Smooth muscle cell (in vitro differentiated cells): ENCODE measurements around the gene PTPN14. TPM values are rescaled to one million over a fixed set of nuclear protein-coding genes. Genes with fewer than 3 reads are reported as not detected.
"Not testable (repeated sequence)": the region's sequence is repeated elsewhere in the genome, so short reads cannot be mapped to it uniquely, and the experiment has no call there.

ENCODE experiments used
- DNase-seq: peaks from one replicate; lab custom pipeline; 2025; ENCODE audit not compliant: unreplicated experiment; lab: John Stamatoyannopoulos, UW
- H2AFZ ChIP-seq: fragments of 200-600 bp; sonication (generic); 2 replicates; pipeline ENCODE4 v1.6.0; 2016; ENCODE audit warnings: antibody characterized with exemption, low read depth, mild to moderate bottlenecking
- H3F3A ChIP-seq: fragments of 200-600 bp; sonication (generic); 2 replicates; pipeline ENCODE4 v1.6.0; 2017; ENCODE audit warnings: antibody characterized with exemption, low read depth
- H3K27ac ChIP-seq: fragments of 200-600 bp; sonication (generic); 2 replicates; pipeline ENCODE4 v1.5.1; 2016; ENCODE audit warnings: low read depth, mild to moderate bottlenecking
- H3K27me3 ChIP-seq: fragments of 200-600 bp; sonication (generic); 2 replicates; pipeline ENCODE4 v1.6.1; 2016; ENCODE audit warnings: low read depth, mild to moderate bottlenecking
- H3K36me3 ChIP-seq: fragments of 200-600 bp; sonication (generic); 2 replicates; pipeline ENCODE4 v1.5.1; 2016; ENCODE audit warnings: low read depth
- H3K4me1 ChIP-seq: fragments of 200-600 bp; sonication (generic); 2 replicates; pipeline ENCODE4 v1.5.1; 2016; ENCODE audit warnings: low read depth
- H3K4me2 ChIP-seq: fragments of 200-600 bp; sonication (generic); 2 replicates; pipeline ENCODE4 v1.6.0; 2016; ENCODE audit warnings: mild to moderate bottlenecking
- H3K4me3 ChIP-seq: fragments of 200-600 bp; sonication (generic); 2 replicates; pipeline ENCODE4 v1.5.1; 2016; ENCODE audit warnings: mild to moderate bottlenecking
- H3K79me2 ChIP-seq: fragments of 200-600 bp; sonication (generic); 2 replicates; pipeline ENCODE4 v1.6.0; 2016; ENCODE audit warnings: low read depth, mild to moderate bottlenecking
- H3K9ac ChIP-seq: fragments of 200-600 bp; sonication (generic); 2 replicates; pipeline ENCODE4 v1.6.0; 2016; ENCODE audit warnings: low read depth
- H3K9me3 ChIP-seq: fragments of 200-600 bp; sonication (generic); replicated peaks from 2 replicates; pipeline ENCODE4 v1.5.1; 2016; ENCODE audit warnings: low read depth
- H4K20me1 ChIP-seq: fragments of 200-600 bp; sonication (generic); 2 replicates; pipeline ENCODE4 v1.6.0; 2016; ENCODE audit warnings: low read depth
- WGBS: methylation state at CpG from one replicate; pipeline ENCODE4 v1.1.7; 2016; ENCODE audit warnings: low lambda C conversion rate; 5-methylcytosine and 5-hydroxymethylcytosine counted together
- polyA plus RNA-seq: library from polyadenylated mRNA; unstranded; fragments of >200 nt; fragmentation: Nextera tagmentation; extraction: Ambion mirVana; gene quantifications from 2 replicates; pipeline ENCODE4 v1.2.1, GENCODE V29; 2016
- total RNA-seq: library from RNA; depleted of rRNA; stranded (reverse); fragments of >200 nt; gene quantifications from 2 replicates; pipeline ENCODE4 v1.2.3, GENCODE V29; 2014
- TF ChIP-seq, protein P1 (sequence below): fragments of 200-600 bp; sonication (generic); IDR thresholded peaks from 2 replicates; pipeline ENCODE4 v1.5.1; 2017; ENCODE audit warnings: borderline replicate concordance, mild to moderate bottlenecking, antibody characterized with exemption; ENCODE audit not compliant: insufficient read depth, poor library complexity, severe bottlenecking

Gene PTPN14
- total and polyA plus RNA-seq, 2 experiments from 2014 or later, result 13.7 to 28.6 TPM

DNA sequence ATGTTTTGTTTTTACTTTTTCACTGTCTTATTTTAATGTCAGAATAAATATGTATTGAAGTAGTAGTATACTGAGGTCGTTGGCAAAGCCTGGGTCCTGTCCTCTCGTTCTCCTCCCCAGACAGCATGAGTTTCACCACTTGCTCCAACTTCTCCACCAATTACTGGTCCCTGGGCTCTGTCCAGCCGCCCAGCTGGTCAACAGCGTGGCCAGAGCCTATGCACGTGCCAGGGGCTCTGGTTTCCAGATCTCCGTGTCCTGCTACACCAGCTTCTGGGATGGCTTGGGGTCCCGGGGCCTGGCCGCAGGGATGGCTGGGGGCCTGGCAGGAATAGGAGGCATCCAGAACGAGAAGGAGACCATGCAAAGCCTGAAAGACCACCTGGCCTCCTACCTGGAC is 19.3 kb downstream of the PTPN14 start:
- 95% methylated on average over 9 of the region's 9 CpGs for WGBS

DNA sequence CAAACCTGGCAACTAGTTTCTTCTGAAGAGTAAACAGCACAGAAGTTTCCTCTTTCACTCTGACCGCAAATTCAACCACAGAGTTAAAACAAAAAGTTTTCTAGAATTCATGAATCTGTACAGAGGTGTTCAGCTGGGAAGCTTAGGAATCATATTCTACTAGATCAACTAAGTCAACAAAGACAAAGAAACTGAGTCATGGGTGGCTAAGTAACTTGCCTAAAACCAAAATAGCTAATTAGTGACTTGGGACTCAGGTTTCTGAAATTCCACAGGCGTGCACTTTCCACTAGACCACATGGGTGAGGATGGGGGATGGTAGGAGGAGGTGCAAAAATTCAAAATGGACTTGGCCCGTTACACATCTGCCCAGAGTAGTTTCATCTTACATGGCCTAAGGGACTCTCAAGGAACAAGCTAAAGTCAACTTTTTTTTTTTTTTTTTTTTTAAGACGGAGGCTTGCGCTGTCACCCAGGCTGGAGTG is 25.8 kb downstream of the PTPN14 start:
- Histone ChIP-seq H2AFZ (no peak overlapping the region), H3K27ac (peak overlapping the region; percentile 28), H3K79me2 (peaks cover 78% of the 10 kb centered on the region), H3K9me3 (no peaks in the 10 kb centered on the region), H3K36me3 (no peaks in the 10 kb centered on the region), H3K27me3 (no peaks in the 10 kb centered on the region), H3K4me3 (no peak overlapping the region), H3K9ac (no peak overlapping the region), H3K4me1 (peaks cover 15% of the 10 kb centered on the region), H3F3A (no peaks in the 10 kb centered on the region), H4K20me1 (peaks cover 97% of the 10 kb centered on the region), H3K4me2 (peak overlapping the region; percentile 50)
- WGBS, result 64% methylated on average over 5 of the region's 5 CpGs
- TF ChIP-seq, protein P1, sequence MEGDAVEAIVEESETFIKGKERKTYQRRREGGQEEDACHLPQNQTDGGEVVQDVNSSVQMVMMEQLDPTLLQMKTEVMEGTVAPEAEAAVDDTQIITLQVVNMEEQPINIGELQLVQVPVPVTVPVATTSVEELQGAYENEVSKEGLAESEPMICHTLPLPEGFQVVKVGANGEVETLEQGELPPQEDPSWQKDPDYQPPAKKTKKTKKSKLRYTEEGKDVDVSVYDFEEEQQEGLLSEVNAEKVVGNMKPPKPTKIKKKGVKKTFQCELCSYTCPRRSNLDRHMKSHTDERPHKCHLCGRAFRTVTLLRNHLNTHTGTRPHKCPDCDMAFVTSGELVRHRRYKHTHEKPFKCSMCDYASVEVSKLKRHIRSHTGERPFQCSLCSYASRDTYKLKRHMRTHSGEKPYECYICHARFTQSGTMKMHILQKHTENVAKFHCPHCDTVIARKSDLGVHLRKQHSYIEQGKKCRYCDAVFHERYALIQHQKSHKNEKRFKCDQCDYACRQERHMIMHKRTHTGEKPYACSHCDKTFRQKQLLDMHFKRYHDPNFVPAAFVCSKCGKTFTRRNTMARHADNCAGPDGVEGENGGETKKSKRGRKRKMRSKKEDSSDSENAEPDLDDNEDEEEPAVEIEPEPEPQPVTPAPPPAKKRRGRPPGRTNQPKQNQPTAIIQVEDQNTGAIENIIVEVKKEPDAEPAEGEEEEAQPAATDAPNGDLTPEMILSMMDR, result no peak
- DNase-seq, result no peak

More for the DNA sequence above, 19.3 kb downstream of the PTPN14 start:
- DNase-seq, result no peak
- TF ChIP-seq, protein P1, result no peak
- Histone ChIP-seq H3K27ac (no peak overlapping the region), H3K27me3 (no peaks in the 10 kb centered on the region), H3K4me2 (no peak overlapping the region), H3K9ac (no peak overlapping the region), H3F3A (no peaks in the 10 kb centered on the region), H3K4me1 (no peaks in the 10 kb centered on the region), H4K20me1 (peaks cover 99% of the 10 kb centered on the region), H3K36me3 (no peaks in the 10 kb centered on the region), H3K9me3 (no peaks in the 10 kb centered on the region), H3K4me3 (no peak overlapping the region), H2AFZ (no peak overlapping the region), H3K79me2 (peaks cover 94% of the 10 kb centered on the region)

DNA sequence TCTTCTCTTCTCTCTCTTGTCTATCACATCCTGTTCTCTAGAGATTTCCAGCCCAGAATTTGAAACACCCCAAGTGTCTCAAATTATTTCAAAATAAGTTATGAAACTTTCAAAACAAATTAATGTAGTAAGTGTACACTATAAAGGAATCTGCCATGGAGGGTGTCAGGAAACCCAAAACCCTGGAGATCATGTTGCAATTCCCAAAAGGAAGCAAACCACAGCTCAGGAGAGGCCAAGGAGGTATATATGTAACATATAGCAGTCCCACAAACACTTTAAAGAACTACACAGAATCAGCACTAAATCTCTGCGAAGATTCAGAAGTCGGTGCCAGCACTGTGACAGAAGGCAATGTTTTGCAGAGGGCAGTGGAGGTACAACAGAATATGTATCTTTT is 26.6 kb downstream of the PTPN14 start:
- Histone ChIP-seq H3K27ac (peak overlapping the region; percentile 28), H3K9ac (no peak overlapping the region), H2AFZ (no peak overlapping the region), H4K20me1 (peaks cover 96% of the 10 kb centered on the region), H3K79me2 (peaks cover 80% of the 10 kb centered on the region), H3K4me1 (peaks cover 20% of the 10 kb centered on the region), H3K9me3 (no peaks in the 10 kb centered on the region), H3K4me3 (no peak overlapping the region), H3K27me3 (no peaks in the 10 kb centered on the region), H3F3A (no peaks in the 10 kb centered on the region), H3K4me2 (no peak overlapping the region), H3K36me3 (no peaks in the 10 kb centered on the region)
- no peak for DNase-seq
- WGBS, result 90% methylated on average over 2 of the region's 2 CpGs
- TF ChIP-seq, protein P1, result no peak

DNA sequence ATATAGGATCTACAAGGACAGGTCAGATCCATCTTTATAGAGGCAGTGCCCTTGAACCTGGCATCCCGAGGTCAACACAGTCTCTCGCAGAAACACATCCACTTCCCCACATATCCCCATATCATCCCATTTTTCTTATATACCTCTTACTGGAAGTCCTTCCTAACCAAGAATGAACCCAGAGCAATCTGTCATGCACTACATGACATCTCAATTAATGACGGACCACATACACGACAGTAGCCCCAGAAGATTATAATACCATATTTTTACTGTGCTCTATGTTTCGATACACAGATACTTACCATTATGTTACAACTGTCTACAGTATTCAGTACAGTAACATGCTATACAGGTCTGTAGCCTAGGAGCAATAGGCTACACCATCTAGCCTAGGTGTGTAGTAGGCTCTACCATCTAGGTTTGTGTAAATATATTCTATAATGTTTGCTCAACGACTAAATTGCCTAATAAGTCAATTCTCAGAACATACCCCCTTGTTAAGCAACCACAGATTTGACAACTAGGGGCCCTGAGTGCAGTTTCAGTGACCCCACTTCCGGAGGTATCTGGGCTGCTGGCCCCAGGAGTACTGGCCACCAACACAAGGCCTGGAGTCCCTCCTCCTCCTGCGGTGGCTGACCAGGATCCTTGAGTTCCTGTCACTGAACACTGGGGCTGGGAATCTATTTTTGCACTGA is 28.1 kb downstream of the PTPN14 start:
- 94% methylated on average over 8 of the region's 8 CpGs for WGBS
- TF ChIP-seq, protein P1, result no peak
- no peak overlapping the region for H3K4me2 ChIP-seq
- no peak overlapping the region for H2AFZ ChIP-seq
- peaks cover 80% of the 10 kb centered on the region for H3K79me2 ChIP-seq
- no peaks in the 10 kb centered on the region for H3F3A ChIP-seq
- H3K4me3 ChIP-seq, result no peak overlapping the region
- no peak overlapping the region for H3K9ac ChIP-seq
- peaks cover 22% of the 10 kb centered on the region for H3K4me1 ChIP-seq
- no peak overlapping the region for H3K27ac ChIP-seq
- no peaks in the 10 kb centered on the region for H3K27me3 ChIP-seq
- no peaks in the 10 kb centered on the region for H3K9me3 ChIP-seq
- H3K36me3 ChIP-seq, result no peaks in the 10 kb centered on the region
- H4K20me1 ChIP-seq, result peaks cover 95% of the 10 kb centered on the region
- no peak for DNase-seq

DNA sequence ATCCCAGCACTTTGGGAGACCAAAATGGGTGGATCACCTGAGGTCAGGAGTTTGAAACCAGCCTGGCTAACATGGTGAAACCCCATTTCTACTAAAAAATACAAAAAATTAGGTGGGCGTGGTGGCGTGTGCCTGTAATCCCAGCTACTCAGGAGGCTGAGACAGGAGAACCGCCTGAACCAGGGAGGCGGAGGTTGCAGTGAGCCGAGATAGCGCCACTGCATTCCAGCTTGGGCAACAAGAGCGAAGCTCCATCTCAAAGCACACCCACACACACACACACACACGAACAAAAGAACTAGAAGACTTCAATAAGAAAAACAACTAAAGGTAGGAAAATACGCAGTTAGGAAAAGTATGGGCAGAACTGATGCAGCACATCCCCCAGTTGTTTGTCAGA is 29.9 kb downstream of the PTPN14 start:
- H3K4me3 ChIP-seq, H3K9me3 ChIP-seq, H3K27ac ChIP-seq, H3F3A ChIP-seq, H3K9ac ChIP-seq, H3K4me2 ChIP-seq, H2AFZ ChIP-seq, DNase-seq, H3K36me3 ChIP-seq, H3K27me3 ChIP-seq: not testable (repeated sequence)
- peaks cover 24% of the 10 kb centered on the region for H3K4me1 ChIP-seq
- peaks cover 84% of the 10 kb centered on the region for H3K79me2 ChIP-seq
- peaks cover 95% of the 10 kb centered on the region for H4K20me1 ChIP-seq
- WGBS, result 91% methylated on average over 9 of the region's 9 CpGs
